ENCODE results near the gene AOPEP.

The AOPEP gene

GRCh38 chr9:95104980-95105379 is 378.5 kb downstream of the AOPEP start:
- TF ChIP-seq FOXM1 (IDR thresholded peaks at IDR 0.05; ENCODE audit: borderline replicate concordance, low read depth) = no peak
- TF ChIP-seq CREB1 (IDR thresholded peaks at IDR 0.05; ENCODE audit: low read depth) = no peak
- no peak for TF ChIP-seq RAD21 (IDR thresholded peaks at IDR 0.05; ENCODE audit: low read depth)
- TF ChIP-seq REST (IDR thresholded peaks at IDR 0.05; ENCODE audit: low read depth) = no peak
- no peak for TF ChIP-seq TCF12 (IDR thresholded peaks at IDR 0.05; ENCODE audit: low read depth)

- TF ChIP-seq TAF1 (IDR thresholded peaks at IDR 0.05; ENCODE audit: low read depth) (no peak), REST (IDR thresholded peaks at IDR 0.05; ENCODE audit: low read depth) (no peak), CREB1 (IDR thresholded peaks at IDR 0.05; ENCODE audit: low read depth) (no peak), YY1 (IDR thresholded peaks at IDR 0.05; ENCODE audit: low read depth) (no peak), TCF12 (IDR thresholded peaks at IDR 0.05; ENCODE audit: low read depth) (no peak), CEBPB (IDR thresholded peaks at IDR 0.05) (no peak), NFIC (IDR thresholded peaks at IDR 0.05) (no peak), FOXM1 (IDR thresholded peaks at IDR 0.05; ENCODE audit: borderline replicate concordance, low read depth) (no peak), RAD21 (IDR thresholded peaks at IDR 0.05; ENCODE audit: low read depth) (no peak), TEAD4 (IDR thresholded peaks at IDR 0.05) (no peak), EP300 (IDR thresholded peaks at IDR 0.05; ENCODE audit: borderline replicate concordance) (no peak), ZBTB7A (IDR thresholded peaks at IDR 0.05; ENCODE audit: low read depth) (no peak), EGR1 (IDR thresholded peaks at IDR 0.05) (no peak), USF1 (IDR thresholded peaks at IDR 0.05) (no peak), MAX (IDR thresholded peaks at IDR 0.05) (no peak)
Measured at GRCh38 chr9:95105519-95106287, 379.2 kb downstream of the AOPEP start.

- TF ChIP-seq MAX (IDR thresholded peaks at IDR 0.05) = no peak
- TF ChIP-seq TEAD4 (IDR thresholded peaks at IDR 0.05) = peak; percentile 61
- TF ChIP-seq FOXM1 (IDR thresholded peaks at IDR 0.05; ENCODE audit: borderline replicate concordance, low read depth) = 0 out of 2 replicates have a peak, but pooled peaks have one; percentile 35
- TF ChIP-seq REST (IDR thresholded peaks at IDR 0.05; ENCODE audit: low read depth) = no peak
- no peak for TF ChIP-seq ZBTB7A (IDR thresholded peaks at IDR 0.05; ENCODE audit: low read depth)
- TF ChIP-seq RAD21 (IDR thresholded peaks at IDR 0.05; ENCODE audit: low read depth) = peak; percentile 7; the same call in 1 of the 2 replicates
- no peak for TF ChIP-seq CREB1 (IDR thresholded peaks at IDR 0.05; ENCODE audit: low read depth)
- no peak for TF ChIP-seq CEBPB (IDR thresholded peaks at IDR 0.05)
- TF ChIP-seq NFIC (IDR thresholded peaks at IDR 0.05) = peak; percentile 83
- TF ChIP-seq YY1 (IDR thresholded peaks at IDR 0.05; ENCODE audit: low read depth) = no peak
- TF ChIP-seq USF1 (IDR thresholded peaks at IDR 0.05) = no peak
- peak; percentile 36; the same call in 1 of the 2 replicates for TF ChIP-seq TCF12 (IDR thresholded peaks at IDR 0.05; ENCODE audit: low read depth)
- TF ChIP-seq TAF1 (IDR thresholded peaks at IDR 0.05; ENCODE audit: low read depth) = 0 out of 2 replicates have a peak, but pooled peaks have one; percentile 4
- TF ChIP-seq EGR1 (IDR thresholded peaks at IDR 0.05) = no peak
- peak; percentile 64 for TF ChIP-seq EP300 (IDR thresholded peaks at IDR 0.05; ENCODE audit: borderline replicate concordance)
Measured at GRCh38 chr9:95107001-95107749, 380.7 kb downstream of the AOPEP start.
